Hematopoietic multipotent progenitor cell (in vitro differentiated cells): Measurements from ENCODE around the gene PAX5. TPM values are rescaled to one million over a fixed set of nuclear protein-coding genes. Genes with fewer than 3 reads are reported as not detected.

Source experiments
- DNase-seq, 3 donors: peaks; one replicate each; pipeline ENCODE4 v3.0.0-alpha.2; 2011 to 2015; ENCODE audit warnings: low read depth in 2 of 3, low spot score in 2 of 3
- total RNA-seq: library from RNA; depleted of rRNA; stranded (reverse); fragments of >200 nt; gene quantifications from one replicate; pipeline ENCODE4 v1.2.3, GENCODE V29; 2012

Gene PAX5
- total RNA-seq, 1 donor, result 3.0 TPM

- no peak for DNase-seq
These were observed 71.4 kb downstream of the PAX5 start for GRCh38 chr9:36962691-36963090.

GRCh38 chr9:36961561-36962325, 72.3 kb downstream of the PAX5 start:
- no peak for DNase-seq

- DNase-seq, result no peak
These were observed 73.0 kb downstream of the PAX5 start for GRCh38 chr9:36961051-36961450.

- DNase-seq, result no peak
These were observed 73.5 kb downstream of the PAX5 start for GRCh38 chr9:36960575-36960955.

GRCh38 chr9:36959681-36960574, 74.1 kb downstream of the PAX5 start:
- DNase-seq, result no peak

- no peak for DNase-seq
These were observed 77.2 kb downstream of the PAX5 start for GRCh38 chr9:36956908-36957307.

- no peak for DNase-seq
These were observed 83.7 kb downstream of the PAX5 start for GRCh38 chr9:36950389-36950788.

- no peak for DNase-seq
These were observed 84.6 kb downstream of the PAX5 start for GRCh38 chr9:36949466-36949865.

GRCh38 chr9:36948051-36948450, 86.0 kb downstream of the PAX5 start:
- no peak for DNase-seq

- DNase-seq, result no peak
These were observed 87.4 kb downstream of the PAX5 start for GRCh38 chr9:36946653-36947052.

- DNase-seq, result no peak
These were observed 88.1 kb downstream of the PAX5 start for GRCh38 chr9:36945999-36946398.

GRCh38 chr9:36942891-36943290, 91.2 kb downstream of the PAX5 start:
- no peak for DNase-seq

- DNase-seq, result no peak
These were observed 92.6 kb downstream of the PAX5 start for GRCh38 chr9:36941441-36941840.

- DNase-seq, result no peak
These were observed 93.2 kb downstream of the PAX5 start for GRCh38 chr9:36940881-36941280.

GRCh38 chr9:36940500-36940853, 93.6 kb downstream of the PAX5 start:
- DNase-seq, result no peak

GRCh38 chr9:36939655-36940499, 94.2 kb downstream of the PAX5 start:
- DNase-seq, result no peak

GRCh38 chr9:36939214-36939613, 94.9 kb downstream of the PAX5 start:
- DNase-seq, result no peak

GRCh38 chr9:36938617-36939016, 95.5 kb downstream of the PAX5 start:
- DNase-seq, result no peak

GRCh38 chr9:36937951-36938350, 96.1 kb downstream of the PAX5 start:
- no peak for DNase-seq

- no peak for DNase-seq
These were observed 96.7 kb downstream of the PAX5 start for GRCh38 chr9:36937346-36937745.

- no peak for DNase-seq
These were observed 97.6 kb downstream of the PAX5 start for GRCh38 chr9:36936498-36936831.
